ENCODE measurements around the gene CSRP3.

DNA sequence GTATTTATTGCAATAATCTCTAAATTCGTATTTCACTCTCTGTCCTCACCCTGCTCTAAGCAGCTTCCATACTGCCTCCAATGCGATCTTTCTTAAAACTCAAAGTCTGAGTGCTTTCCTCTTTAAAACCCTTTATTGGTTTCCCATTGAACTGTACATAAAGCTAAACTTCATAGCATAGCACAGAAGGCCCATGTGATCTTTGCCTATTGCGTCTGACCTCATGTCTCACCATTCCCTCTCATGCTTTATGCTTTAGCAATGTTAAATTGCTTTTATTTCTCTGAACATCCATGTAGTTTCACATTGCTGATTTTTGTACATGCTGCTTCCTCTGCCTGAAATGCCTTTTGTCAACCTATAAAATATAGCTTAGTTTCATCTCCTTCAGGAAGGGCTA, 56.5 kb downstream of the CSRP3 start:
- TF ChIP-seq ZNF426 (tag by site-specific recombination; IDR thresholded peaks at IDR 0.05) (no peak), CTCF (tag by site-specific recombination; IDR thresholded peaks at IDR 0.05) (no peak), ZNF362 (tag by site-specific recombination; IDR thresholded peaks at IDR 0.05) (no peak), ZNF548 (tag by site-specific recombination; IDR thresholded peaks at IDR 0.05) (no peak), ZNF660 (tag by site-specific recombination; IDR thresholded peaks at IDR 0.05) (no peak), HOXA7 (CRISPR knock-in tag; IDR thresholded peaks at IDR 0.05; ENCODE audit: borderline replicate concordance) (no peak), ZNF416 (tag by site-specific recombination; IDR thresholded peaks at IDR 0.05) (no peak), MYNN (tag by site-specific recombination; IDR thresholded peaks at IDR 0.05; ENCODE audit: borderline replicate concordance) (no peak), ZBTB1 (tag by site-specific recombination; IDR thresholded peaks at IDR 0.05) (no peak), ZNF174 (tag by site-specific recombination; IDR thresholded peaks at IDR 0.05) (no peak), ZNF521 (tag by site-specific recombination; IDR thresholded peaks at IDR 0.05) (no peak)
- TF ChIP-seq, protein P1, sequence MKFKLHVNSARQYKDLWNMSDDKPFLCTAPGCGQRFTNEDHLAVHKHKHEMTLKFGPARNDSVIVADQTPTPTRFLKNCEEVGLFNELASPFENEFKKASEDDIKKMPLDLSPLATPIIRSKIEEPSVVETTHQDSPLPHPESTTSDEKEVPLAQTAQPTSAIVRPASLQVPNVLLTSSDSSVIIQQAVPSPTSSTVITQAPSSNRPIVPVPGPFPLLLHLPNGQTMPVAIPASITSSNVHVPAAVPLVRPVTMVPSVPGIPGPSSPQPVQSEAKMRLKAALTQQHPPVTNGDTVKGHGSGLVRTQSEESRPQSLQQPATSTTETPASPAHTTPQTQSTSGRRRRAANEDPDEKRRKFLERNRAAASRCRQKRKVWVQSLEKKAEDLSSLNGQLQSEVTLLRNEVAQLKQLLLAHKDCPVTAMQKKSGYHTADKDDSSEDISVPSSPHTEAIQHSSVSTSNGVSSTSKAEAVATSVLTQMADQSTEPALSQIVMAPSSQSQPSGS (tag by site-specific recombination; IDR thresholded peaks at IDR 0.05; ENCODE audit: low read depth): no peak
- TF ChIP-seq, protein P2, sequence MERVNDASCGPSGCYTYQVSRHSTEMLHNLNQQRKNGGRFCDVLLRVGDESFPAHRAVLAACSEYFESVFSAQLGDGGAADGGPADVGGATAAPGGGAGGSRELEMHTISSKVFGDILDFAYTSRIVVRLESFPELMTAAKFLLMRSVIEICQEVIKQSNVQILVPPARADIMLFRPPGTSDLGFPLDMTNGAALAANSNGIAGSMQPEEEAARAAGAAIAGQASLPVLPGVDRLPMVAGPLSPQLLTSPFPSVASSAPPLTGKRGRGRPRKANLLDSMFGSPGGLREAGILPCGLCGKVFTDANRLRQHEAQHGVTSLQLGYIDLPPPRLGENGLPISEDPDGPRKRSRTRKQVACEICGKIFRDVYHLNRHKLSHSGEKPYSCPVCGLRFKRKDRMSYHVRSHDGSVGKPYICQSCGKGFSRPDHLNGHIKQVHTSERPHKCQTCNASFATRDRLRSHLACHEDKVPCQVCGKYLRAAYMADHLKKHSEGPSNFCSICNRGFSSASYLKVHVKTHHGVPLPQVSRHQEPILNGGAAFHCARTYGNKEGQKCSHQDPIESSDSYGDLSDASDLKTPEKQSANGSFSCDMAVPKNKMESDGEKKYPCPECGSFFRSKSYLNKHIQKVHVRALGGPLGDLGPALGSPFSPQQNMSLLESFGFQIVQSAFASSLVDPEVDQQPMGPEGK (tag by site-specific recombination; IDR thresholded peaks at IDR 0.05): no peak

Data from HEK293 (cell line).